HG02973 (cell line): Measurements from ENCODE around the gene SEPTIN2.
"Not testable (repeated sequence)": the region's sequence is repeated elsewhere in the genome, so short reads cannot be mapped to it uniquely, and the experiment has no call there.

ENCODE experiments used
- ATAC-seq: cut with Tn5 transposase; IDR thresholded peaks from one replicate; pipeline ENCODE4 v1.9.1; 2021; ENCODE audit warnings: moderate library complexity; ENCODE audit not compliant: unreplicated experiment

Gene SEPTIN2

DNA sequence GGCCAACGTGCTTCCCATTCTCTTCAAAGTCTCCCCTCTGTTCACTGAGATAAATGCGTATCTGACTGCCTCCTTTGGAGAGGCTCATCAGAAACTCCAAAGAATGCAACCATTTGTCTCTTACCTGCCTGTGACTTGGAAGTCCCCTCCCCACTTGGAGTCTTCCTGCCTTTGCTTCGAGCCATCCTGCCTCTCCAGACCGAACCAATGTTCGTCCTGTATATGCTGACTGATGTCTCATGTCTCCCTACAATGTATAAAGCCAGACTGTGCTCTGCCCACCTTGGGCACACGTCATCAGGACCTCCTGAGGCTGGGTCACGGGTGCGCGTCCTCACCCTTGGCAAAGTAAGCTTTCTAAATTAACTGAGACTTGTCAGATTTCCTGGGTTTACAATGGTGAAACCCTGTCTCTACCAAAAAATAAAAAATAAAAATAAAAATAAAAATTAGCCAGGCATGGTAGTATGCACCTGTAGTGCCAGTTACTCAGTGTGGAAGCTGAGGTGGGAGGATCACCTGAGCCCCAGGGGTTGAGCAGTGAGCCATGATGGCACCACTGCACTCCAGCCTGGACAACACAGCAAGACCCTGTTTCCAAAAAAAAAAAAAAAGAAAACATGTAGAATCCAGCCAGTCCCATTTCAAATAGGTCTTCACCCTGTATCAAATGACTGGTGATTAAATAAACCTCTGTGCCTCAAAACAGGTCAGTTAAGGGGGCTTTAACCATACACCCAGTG, 29.2 kb upstream of the SEPTIN2 start:
- ATAC-seq: no peak

DNA sequence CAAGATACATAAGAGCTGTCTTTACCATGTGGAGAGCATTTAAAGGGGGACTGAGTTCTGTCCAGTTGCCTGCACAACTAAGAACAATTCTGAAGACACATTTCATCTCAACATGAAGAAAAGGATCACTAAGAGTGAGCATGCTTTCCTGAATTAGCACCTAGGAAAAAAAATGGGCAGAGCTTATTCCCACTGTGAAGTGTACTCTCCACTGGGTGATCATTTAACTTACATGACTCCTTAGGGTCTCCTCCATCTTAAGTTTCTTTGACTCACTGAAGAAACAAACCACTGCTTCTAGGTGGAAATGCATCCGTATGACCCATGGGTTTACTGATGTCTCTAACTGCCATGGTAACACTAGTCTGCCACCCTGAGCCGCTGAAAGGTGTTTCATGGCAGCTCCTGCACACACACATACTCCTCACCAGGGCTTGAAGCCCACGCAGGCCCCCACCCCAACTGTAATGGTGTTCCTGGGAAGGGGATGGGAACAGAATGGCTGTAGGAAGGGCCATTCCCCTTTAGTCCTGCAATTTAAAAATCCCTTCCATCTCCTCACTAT, 27.3 kb upstream of the SEPTIN2 start:
- ATAC-seq: no peak

DNA sequence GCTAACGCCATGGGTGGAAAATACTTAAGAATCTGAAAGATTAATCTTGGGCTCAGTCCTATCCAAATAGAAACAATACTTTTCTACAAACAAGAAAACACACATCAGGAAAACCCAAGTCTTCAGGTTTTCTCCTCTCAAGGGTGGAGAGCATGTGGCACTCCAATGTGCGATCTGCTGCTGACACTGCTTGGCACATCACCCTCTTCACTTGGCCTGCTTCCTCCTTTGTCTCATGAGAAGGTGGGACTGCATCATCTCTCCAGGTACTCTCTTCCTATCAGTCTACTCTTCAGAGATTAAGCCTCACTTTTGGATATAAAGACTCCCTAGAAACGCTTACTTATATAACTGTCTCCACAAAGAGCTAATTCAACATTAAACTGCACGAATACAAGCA, 26.7 kb upstream of the SEPTIN2 start:
- no peak for ATAC-seq

DNA sequence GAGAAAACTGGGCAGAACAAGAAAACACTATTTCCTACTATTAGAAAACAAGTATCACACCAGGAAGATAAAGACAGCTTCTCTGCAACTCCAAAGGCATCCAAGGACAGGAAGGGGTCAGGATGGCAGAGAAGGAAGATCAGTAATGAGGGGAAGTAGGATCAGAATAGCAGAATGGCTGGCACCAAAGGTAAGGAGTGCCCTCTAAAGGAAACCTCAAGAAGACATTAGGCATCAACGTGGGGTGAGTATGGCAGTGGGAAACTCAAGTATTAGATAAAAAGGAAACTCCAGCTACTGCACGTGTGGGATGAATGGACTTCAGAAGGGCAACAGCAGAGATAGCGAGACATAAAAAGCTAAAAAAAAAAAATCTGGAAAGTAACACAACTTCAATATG, 26.1 kb upstream of the SEPTIN2 start:
- ATAC-seq: no peak

DNA sequence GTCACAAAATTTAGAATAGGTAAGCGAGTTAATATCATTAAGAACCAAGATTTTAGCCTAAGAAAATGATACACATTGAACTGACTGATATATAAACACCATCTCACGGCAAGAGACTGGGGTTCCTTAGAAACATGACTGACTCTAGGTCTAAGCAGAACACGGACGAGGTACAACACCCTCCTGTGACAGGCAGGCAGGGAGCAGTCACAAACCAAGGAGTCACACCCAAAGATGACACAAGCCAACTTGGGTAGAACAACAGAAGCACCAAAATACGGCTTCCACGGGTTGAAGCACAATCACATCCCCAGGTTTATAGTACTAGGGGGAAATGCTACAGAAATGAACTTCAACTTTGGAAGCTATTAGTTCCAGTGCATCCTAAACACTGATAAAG, 24.6 kb upstream of the SEPTIN2 start:
- ATAC-seq: no peak

DNA sequence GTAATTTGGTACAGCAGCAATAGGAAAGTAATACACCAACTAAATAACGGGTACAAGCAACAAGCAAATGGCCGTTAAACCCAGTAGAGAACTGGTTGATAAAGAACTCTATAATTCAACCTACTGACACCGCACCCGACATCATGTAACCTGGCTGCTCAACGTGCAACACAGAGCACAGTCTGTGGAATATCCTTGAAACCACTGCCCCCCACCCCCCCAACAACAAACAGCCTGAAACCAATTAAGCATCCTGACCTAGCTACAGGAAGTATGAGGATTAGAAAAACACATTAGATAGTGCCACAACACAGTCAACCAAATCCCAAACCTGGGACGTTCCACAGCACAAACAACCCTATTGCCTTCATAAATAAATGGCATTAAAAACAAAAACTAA, 23.7 kb upstream of the SEPTIN2 start:
- ATAC-seq: no peak

DNA sequence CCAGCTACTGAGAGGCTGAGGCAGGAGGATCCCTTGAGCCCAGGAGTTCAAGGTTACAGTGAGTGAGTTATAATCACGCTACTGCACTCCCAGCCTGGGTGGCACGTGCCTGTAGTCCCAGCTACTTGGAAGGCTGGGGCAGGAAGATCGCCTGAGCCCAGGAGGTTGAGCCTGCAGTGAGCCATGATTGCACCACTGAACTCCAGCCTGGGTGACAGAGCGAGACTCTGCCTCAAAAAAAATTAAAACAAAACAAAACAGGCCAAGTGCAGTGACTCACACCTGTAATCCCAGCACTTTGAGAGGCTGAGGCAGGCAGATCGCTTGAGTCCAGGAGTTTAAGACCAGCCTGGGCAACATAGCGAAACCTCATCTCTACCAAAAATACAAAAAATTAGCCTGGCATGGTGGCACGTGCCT, 22.3 kb upstream of the SEPTIN2 start:
- not testable (repeated sequence) for ATAC-seq

DNA sequence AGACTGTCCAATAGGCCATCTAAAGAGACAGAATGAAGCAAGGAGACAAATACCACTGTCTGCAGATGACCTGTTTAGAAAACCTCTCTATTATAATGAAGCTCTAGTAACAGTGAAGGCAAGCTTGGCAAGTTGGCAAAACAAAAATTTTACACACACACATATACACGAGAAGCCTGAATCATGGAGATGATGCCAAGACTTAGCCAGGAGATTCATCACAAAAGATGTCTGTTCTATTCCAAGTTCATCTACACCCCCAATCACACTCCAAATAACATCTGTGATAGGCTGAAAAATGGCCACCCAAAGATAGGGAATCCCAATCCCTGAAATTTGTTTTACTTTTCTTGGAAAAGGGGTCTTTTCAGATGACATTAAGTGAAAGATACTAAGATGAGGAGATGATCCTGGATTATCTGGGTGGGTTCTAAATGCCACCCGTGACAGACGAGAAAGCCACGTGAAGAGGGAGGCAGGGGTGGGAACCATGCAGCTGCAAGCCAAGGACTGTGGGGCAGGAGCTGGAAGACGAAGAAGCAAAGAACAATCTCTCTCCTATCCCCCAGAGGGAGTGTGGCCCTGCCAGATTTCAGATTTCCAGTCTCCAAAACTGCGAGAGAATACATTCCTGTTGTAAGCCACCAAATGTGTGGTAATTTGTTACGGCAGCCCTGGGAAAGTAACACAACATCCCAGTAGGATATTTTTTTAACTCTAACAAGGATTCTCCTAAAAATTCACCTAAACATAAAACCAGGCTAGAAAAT, 20.2 kb upstream of the SEPTIN2 start:
- no peak for ATAC-seq

DNA sequence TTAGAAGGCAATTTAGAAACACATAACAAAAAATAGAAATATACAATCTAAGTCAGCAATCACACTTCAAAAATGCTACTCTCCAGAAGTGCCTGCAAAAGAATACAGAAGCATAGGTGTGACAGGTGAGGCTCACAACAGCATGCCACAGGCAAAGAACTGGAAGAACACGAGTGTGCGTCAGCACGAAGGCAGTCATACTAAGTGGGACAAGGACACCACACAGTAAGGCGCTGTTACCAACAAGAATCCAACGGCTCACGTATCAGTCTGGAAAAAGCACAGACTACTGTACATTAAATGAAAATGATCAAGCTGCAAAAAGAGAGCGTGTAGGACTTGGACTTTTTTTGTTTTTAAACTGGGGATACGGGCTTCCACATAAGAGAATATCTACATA, 19.0 kb upstream of the SEPTIN2 start:
- ATAC-seq: no peak

DNA sequence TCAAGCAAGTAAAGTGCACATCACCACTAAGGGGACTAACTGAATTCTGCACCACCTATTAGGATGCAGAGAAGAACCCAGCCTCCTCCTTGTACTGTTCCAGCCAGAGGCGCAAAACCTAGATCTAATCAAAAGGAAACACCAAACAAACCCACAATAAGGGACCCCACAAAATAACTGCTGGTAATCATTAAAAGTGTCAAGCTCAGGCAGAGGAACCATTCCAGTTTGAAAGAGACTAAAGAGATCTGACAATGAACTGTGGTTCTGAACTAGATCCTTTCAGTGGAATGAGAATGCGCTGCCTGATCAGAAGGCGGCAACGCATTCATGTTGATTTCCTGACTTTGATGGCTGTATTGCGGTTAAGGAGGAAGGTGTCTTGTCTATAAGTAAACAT, 17.1 kb upstream of the SEPTIN2 start:
- no peak for ATAC-seq

DNA sequence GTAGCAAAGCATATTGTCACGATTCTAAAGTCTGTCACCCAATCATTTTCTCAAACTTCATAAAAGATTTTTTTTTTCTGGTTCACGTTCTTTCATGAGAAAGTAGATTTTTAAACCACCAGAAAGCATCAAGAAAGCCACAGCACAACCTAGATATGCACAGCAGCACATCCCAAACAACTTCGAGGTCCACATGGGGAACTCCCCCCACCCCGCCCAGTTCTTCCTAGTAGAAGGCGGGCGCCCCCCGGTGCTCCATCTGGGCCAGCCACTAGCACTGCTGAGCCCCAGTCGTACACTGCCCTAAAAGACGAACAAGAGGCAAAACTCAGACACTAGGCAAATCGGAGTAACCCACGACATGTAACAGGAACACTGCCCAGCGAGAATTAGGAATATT, 15.7 kb upstream of the SEPTIN2 start:
- no peak for ATAC-seq

DNA sequence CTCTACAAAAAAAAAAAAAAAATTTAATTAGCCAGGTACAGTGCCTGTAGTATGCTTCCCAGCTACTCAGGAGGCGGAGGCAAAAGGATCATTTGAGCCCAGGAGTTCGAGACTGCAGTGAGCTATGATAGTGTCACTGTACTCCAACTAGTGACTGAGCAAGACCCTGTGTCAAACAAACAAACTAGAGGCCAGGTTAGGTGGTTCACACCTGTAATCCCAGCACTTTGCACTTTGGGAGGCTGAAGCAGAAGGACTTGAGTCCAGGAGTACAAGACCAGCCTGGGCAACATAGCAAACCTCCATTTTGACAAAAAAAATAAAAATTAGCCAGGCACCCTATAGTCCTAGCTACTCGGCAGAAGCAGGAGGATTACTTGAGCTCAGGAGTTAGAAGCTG, 13.6 kb upstream of the SEPTIN2 start:
- ATAC-seq: no peak

DNA sequence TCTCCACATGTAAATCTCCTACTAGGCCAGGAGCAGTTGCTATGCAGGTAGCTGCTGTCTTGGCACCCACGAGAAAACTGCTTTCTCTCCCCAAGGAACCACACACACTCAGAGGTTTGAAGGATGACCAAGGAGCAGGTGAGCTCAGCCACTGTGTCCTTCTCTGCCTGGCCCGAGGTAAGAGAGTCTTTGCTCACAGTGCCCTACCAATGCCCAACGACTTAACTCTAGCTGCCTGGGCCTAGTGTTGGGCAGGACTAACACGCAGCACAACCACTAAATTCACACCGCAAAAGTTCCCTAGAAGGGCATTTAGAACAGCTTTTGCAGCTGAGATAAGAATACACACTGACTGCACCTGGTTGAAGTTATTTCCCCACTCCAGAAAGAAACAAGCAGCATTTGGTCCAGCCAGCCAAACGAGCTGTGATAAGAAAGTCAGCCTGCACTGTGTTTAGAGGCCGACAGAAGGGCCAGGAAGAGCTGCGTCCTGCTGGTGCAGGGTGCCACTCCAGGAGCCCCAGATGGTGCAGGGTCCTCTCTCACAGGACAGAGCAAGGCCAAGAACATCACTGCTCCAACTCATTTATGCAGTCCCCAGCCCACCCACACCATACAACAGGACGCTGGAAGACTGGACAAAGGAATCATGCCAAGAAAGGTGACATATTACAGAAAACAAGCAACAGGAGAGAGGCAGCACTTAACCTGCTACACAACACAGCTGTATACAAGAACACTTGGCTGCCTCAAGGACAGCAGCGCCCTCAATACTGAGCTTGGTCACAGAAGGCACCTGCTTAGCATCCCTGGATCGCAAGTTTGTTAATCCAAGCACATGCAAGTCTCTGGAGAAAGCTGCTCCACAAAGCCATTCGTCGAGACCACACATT, 12.7 kb upstream of the SEPTIN2 start:
- ATAC-seq: no peak

DNA sequence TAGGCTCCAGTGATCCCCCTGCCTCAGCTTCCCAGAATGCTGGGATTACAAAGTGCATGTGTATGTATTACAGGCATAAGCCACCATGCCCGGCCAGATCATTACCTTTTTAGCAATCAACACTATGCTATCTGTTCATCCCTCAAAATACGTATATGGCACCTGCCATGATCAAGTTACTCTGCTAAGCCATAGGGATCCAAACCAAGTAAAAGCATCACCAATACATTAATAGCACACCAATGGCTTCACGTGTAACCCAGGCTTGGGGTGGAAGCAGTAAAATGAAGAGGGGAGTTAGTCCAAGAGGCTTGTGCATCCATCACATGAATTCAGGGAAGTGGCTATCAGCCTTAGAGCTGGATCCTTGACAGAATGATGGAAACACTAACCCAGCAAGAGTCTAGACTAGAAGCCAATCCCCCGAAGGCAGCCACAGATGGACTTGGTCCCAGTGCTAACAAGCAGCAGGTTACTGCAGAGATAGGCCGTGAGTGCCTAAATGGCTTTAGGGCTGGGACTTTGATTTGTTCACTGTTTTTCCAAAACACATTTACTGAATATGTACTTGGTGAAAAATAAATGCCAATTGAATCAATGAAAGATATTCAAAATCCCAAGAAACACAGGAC, 11.6 kb upstream of the SEPTIN2 start:
- no peak for ATAC-seq

DNA sequence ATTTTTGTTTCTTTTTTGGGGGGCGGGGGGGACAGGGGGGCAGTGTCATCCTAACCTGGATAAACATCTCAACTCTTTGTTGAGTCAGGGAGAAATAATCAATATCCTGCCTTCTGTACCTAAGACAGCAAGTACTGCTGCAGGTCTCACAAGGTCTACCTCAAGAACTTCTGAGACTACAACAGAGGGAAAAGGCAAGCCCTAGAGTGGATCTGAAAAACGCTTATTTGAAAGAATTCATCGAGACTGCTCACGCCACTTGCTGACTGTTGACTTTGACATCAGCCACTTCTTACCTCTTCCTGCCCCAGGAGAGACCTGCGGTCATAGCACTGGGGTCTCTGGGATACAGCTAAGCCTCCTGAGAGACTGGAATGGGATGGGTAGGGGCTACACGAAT, 8.7 kb upstream of the SEPTIN2 start:
- ATAC-seq: no peak

DNA sequence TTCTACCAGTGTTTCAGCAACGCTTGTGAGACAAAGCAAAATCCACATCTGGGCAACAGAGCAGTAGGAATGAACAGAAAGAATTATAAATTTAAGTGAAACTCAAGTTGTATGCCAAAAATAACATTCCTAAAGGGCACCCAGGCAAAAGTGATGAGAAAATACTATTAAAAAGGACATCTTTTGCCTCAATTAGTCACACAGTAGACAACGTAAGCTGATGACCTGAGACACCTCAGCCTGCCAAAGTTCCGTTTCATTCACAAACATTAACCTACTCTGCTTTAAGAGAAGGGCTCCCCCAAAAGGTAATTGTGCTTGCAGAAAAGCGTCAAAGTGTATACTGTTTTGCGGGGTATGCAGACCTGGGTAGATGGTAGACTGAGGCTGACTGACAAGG, 7.5 kb upstream of the SEPTIN2 start:
- ATAC-seq: no peak

DNA sequence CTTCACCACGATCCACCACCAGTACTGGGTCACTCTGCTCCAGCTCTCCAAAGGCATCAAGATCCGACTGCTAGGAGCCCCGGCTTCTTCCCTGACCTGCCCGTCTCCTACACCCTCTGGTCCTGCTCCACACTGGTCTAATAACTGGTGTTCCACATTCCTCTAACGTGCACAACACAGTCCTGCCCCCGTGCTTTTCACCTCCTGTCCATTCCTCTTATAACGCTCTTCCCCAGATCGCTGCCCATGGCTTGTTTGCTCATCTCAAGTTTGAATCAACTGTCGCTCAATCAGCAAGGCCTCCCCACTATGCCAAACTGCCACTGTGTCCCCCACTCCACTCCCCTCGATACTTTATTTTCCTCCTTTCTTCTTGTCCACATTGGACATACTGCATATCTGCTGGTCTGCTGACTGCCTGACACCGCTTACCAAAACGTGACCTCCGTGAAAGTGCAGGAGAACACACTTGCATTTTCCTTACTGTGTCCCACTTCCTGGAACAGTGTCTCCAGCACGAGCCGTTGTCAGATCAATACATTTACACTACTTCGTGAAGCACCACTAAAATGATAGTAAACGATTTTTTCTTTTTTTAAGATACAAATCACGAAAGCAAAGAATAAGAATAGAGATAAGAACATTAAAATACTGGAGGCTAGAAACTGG, 6.8 kb upstream of the SEPTIN2 start:
- no peak for ATAC-seq

DNA sequence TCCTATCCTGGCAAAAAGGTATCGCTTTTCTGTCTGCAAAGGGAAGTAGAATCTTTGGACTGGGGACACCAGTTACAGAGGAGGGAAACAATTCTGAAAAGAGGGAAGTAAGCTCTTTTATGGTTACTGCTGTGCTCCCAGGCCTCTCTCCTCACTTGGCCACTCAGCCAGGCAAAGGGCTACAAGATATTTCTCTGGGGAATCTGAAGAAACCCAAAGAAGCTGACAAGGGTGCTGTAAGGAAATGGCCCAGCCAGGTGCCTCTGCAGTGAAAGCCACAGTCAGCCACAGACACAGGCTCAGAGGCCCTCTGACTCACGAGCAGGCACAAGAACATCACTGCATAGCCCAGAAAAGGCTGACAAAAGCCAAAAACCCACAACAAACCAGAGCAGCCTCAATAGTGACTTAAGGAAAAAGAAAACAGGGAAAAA, 6.0 kb upstream of the SEPTIN2 start:
- ATAC-seq: no peak

DNA sequence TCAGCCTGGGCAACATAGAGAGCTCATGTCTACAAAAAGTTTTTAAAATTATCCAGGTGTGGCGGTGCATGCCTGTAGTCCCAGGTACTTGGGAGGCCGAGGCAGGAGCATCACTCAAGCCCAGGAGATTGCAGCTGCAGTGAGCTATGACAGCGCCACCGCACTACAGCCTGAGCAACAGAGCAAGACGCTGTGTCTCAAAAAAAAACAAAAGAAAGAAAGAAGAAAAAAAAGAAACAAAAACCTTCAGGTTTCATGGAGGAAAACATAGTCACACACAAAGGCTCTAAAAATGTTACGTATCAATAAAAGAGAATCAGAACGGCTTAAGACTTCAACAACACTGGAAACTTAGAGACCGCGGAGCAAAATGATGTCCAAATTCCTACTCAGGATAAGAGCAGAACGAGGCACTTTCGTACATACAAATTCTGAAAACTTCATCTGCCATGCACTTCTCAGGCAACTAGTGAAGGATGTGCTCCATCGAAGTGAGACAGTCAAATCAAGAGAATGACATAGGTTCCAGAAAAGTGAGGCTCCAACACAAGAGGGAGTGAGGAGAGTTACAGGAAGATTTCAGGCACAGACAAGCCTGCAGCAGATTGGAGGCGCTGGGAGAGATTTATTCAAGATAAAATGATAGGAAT, 4.7 kb upstream of the SEPTIN2 start:
- no peak for ATAC-seq

DNA sequence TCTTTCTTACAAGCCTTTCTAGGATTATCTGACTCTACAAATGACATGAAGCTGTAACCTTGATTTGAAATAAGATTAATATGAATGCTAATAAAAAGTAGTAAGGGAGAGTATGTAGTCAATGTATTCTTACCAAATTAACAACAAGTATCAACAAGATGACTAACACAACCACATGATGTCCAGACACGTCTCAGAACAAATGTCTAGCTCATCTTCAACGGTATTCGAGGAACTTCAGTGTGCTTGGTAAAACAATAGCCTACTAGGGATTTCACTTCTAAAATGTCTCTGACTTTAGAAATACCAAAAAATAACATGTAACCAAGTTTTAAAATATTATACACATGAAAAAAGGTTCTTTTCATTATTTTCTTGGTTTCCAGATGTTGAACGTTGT, 3.6 kb upstream of the SEPTIN2 start:
- ATAC-seq: no peak
